NCI-H2029 treated with DMSO at 0.1 percent for 48 hours (cell line): ENCODE measurements around the gene KCNA10.

Experiments used
- DNase-seq: peaks from one replicate; lab custom pipeline; 2025; lab: John Stamatoyannopoulos, UW

Gene KCNA10

GRCh38 chr1:110477445-110477957, 41.5 kb downstream of the KCNA10 start:
- no peak for DNase-seq

GRCh38 chr1:110477041-110477440, 41.9 kb downstream of the KCNA10 start:
- no peak for DNase-seq

- no peak for DNase-seq
Observed at GRCh38 chr1:110476028-110476765, 42.8 kb downstream of the KCNA10 start.

DNA sequence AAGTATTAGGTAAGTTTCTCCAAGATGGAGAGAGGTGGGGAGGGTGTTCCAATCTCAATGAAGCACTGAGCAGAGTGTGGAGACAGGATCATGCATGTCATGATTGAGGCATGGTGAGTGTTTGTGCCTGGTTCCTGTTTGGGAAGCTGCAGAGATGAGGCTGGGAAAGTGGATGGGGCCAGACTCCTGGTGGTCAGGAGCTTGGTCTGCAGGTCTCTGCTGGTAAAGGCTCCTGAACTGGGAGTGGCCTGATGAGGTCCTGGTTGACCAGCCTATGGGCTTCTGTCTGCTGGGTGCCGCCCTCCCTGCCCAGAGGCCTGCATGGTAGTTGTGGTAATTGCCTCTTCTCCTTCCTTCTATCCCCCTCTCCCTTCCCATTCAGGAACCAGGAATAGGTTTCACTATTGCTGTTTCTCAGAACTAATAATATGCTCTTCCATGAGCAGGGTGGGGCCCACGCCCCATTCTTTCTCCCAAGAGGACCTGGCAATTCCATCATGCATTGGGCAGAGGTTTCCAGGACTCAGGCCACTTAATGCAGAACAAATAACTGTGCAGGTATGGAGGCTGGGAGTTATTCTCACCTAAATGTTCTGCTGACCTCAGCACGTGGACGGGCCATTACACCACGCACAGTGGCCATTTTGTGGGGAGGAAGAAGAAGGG, 43.5 kb downstream of the KCNA10 start:
- DNase-seq: no peak

GRCh38 chr1:110474444-110474843, 44.5 kb downstream of the KCNA10 start:
- DNase-seq: no peak

- no peak for DNase-seq
Observed at GRCh38 chr1:110472546-110472945, 46.4 kb downstream of the KCNA10 start.

- DNase-seq: no peak
Observed at GRCh38 chr1:110471131-110471530, 47.8 kb downstream of the KCNA10 start.
